GM12878 (cell line): ENCODE results near the gene TP63. TPM values are rescaled to one million over a fixed set of nuclear protein-coding genes. Genes with fewer than 3 reads are reported as not detected.

Experiments
- ATAC-seq: fragments of 200-7000 bp; cut with Tn5 transposase; 3 replicates; pipeline ENCODE4 v1.9.1; 2020; ENCODE audit warnings: mild to moderate bottlenecking, moderate library complexity
- BruUV-seq: library from RNA; stranded (reverse); fragments of 400-500 nt; replicated peaks from 2 replicates; lab custom pipeline; 2021; lab: Mats Ljungman, UMichigan
- CTCF ChIA-PET: fragments of 300-600 bp; sonication (Branson Sonifier 250); formaldehyde crosslinking; extraction: SDS; loops from one replicate; lab custom pipeline; 2021; ENCODE audit warnings: inconsistent platforms; lab: Yijun Ruan, JAX
- POLR2A ChIA-PET: fragments of 350-600 bp; formaldehyde crosslinking; extraction: SDS; loops from one replicate; lab custom pipeline; 2021; ENCODE audit warnings: inconsistent platforms; lab: Charles Lee
- RAD21 ChIA-PET: fragments of 300-600 bp; sonication (Branson Sonifier 250); formaldehyde crosslinking; loops from one replicate; lab custom pipeline; 2023; ENCODE audit warnings: antibody characterized with exemption; ENCODE audit not compliant: unreplicated experiment; lab: Charles Lee
- SMC1A ChIA-PET: fragments of 300-600 bp; sonication (Branson Sonifier 250); formaldehyde crosslinking; loops from one replicate; lab custom pipeline; 2023; ENCODE audit not compliant: unreplicated experiment, uncharacterized antibody; lab: Charles Lee
- DNase-seq: peaks from one replicate; pipeline ENCODE4 v3.0.0-alpha.2; 2011; ENCODE audit warnings: low read depth, low spot score
- FAIRE-seq: peaks from 3 replicates; lab custom pipeline; 2011; peaks lifted over from hg19 to GRCh38; lab: Jason Lieb, UNC
- H2AFZ ChIP-seq: 2 replicates; pipeline ENCODE4 v1.6.0; 2011; ENCODE audit warnings: low read depth, low read length, control low read depth; ENCODE audit not compliant: control insufficient read depth
- H3K27ac ChIP-seq: 2 replicates; pipeline ENCODE4 v1.5.1; 2011; ENCODE audit warnings: control low read depth; ENCODE audit not compliant: control insufficient read depth, insufficient read depth
- H3K27me3 ChIP-seq, 2 experiments: replicated peaks in 1 of 2; 2 replicates each; pipeline versions ENCODE4 v1.6.0 to v1.6.1; 2011; ENCODE audit warnings: low read length in 1 of 2; ENCODE audit not compliant: control insufficient read depth in 2 of 2, insufficient read depth in 2 of 2
- H3K36me3 ChIP-seq, 2 experiments: 2 replicates each; pipeline ENCODE4 v1.5.1; 2011; ENCODE audit warnings: low read length in 1 of 2; ENCODE audit not compliant: control insufficient read depth in 2 of 2, insufficient read depth in 2 of 2
- H3K4me1 ChIP-seq: 2 replicates; pipeline ENCODE4 v1.6.1; 2011; ENCODE audit warnings: mild to moderate bottlenecking, low read length, moderate library complexity, mixed read lengths; ENCODE audit not compliant: control insufficient read depth, insufficient read depth
- H3K4me2 ChIP-seq: 2 replicates; pipeline ENCODE4 v1.6.0; 2011; ENCODE audit warnings: control low read depth; ENCODE audit not compliant: control insufficient read depth, insufficient read depth
- H3K4me3 ChIP-seq: fragments of 200-600 bp; sonication (generic); 2 replicates; pipeline ENCODE4 v1.5.1; 2016
- H3K79me2 ChIP-seq: 2 replicates; pipeline ENCODE4 v1.6.0; 2011; ENCODE audit warnings: low read length; ENCODE audit not compliant: control insufficient read depth, insufficient read depth
- H3K9ac ChIP-seq: 2 replicates; pipeline ENCODE4 v1.8.0; 2011; ENCODE audit warnings: low read length, control low read depth, mixed read lengths; ENCODE audit not compliant: control insufficient read depth, insufficient read depth
- H3K9me3 ChIP-seq: replicated peaks from 3 replicates; pipeline ENCODE4 v1.5.1; 2011; ENCODE audit warnings: mild to moderate bottlenecking, low read length; ENCODE audit not compliant: control insufficient read depth, insufficient read depth
- H4K20me1 ChIP-seq: 2 replicates; pipeline ENCODE4 v1.6.0; 2011; ENCODE audit not compliant: control insufficient read depth, insufficient read depth
- CUX1 ChIP-seq: IDR thresholded peaks from 2 replicates; pipeline ENCODE4 v1.6.1; 2012; ENCODE audit warnings: improper control_type of control experiment, low read depth, low read length; ENCODE audit not compliant: insufficient replicate concordance
- JUNB ChIP-seq: IDR thresholded peaks from 2 replicates; pipeline ENCODE4 v1.6.1; 2016; ENCODE audit warnings: antibody characterized with exemption, mild to moderate bottlenecking
- MEF2A ChIP-seq: IDR thresholded peaks from 2 replicates; pipeline ENCODE4 v1.6.1; 2011; ENCODE audit warnings: low read depth, mild to moderate bottlenecking, low read length, moderate library complexity; ENCODE audit not compliant: insufficient read depth
- NR2C2 ChIP-seq: IDR thresholded peaks from 2 replicates; pipeline ENCODE4 v1.6.1; 2011; ENCODE audit warnings: borderline replicate concordance, low read depth; ENCODE audit not compliant: control insufficient read depth, insufficient read length
- PAX8 ChIP-seq: fragments of 450-650 bp; IDR thresholded peaks from 2 replicates; pipeline ENCODE4 v1.6.1; 2017; ENCODE audit warnings: mild to moderate bottlenecking, moderate library complexity
- SMAD5 ChIP-seq: IDR thresholded peaks from 2 replicates; pipeline ENCODE4 v1.6.1; 2016; ENCODE audit warnings: antibody characterized with exemption, low read depth
- SUZ12 ChIP-seq: fragments of 200-600 bp; sonication (generic); IDR thresholded peaks from one replicate; pipeline ENCODE4 v1.6.1; 2018; ENCODE audit warnings: antibody characterized with exemption, mild to moderate bottlenecking; ENCODE audit not compliant: unreplicated experiment
- TCF7 ChIP-seq: IDR thresholded peaks from 2 replicates; pipeline ENCODE4 v1.6.1; 2014; ENCODE audit warnings: antibody characterized with exemption, borderline replicate concordance
- ZZZ3 ChIP-seq: IDR thresholded peaks from 2 replicates; pipeline ENCODE4 v1.6.1; 2011; ENCODE audit warnings: low read depth; ENCODE audit not compliant: control insufficient read depth, insufficient read length
- WGBS: methylation state at CpG from one replicate; pipeline ENCODE4 v1.1.6; 2016; ENCODE audit warnings: low lambda C conversion rate; ENCODE audit not compliant: insufficient replicate concordance, insufficient coverage; ENCODE audit errors: missing lambda C conversion rate; 5-methylcytosine and 5-hydroxymethylcytosine counted together
- in situ Hi-C: fragments of 300-500 bp; cut with MboI; formaldehyde crosslinking; loops from 9 replicates; pipeline ENCODE4 v1.14.3; 2018; ENCODE audit warnings: mixed read lengths
- intact Hi-C: fragments of 100-400 bp; cut with micrococcal nuclease; formaldehyde crosslinking; loops from one replicate; pipeline ENCODE4 v1.14.2; 2022; ENCODE audit not compliant: unreplicated experiment
- polyA plus RNA-seq, 11 experiments: library from polyadenylated mRNA; depleted of rRNA in 4 of 11; unstranded in 6 of 11; stranded (reverse) in 5 of 11; fragments of >200 nt; fragmentation: Nextera tagmentation in 4 of 11; fragmentation: Illumina TruSeq in 1 of 11; extraction: Ambion mirVana in 4 of 11; extraction: Trizol in 1 of 11; gene quantifications; 1 replicate in 1 of 11; 2 replicates in 10 of 11; pipeline versions ENCODE4 v1.2.1 to v1.2.3, GENCODE V29; 2011 to 2016; ENCODE audit warnings: inconsistent platforms in 2 of 11, missing spikeins in 2 of 11, low read depth in 1 of 11
- total RNA-seq, 4 experiments: library from RNA; depleted of rRNA in 3 of 4; stranded (reverse); fragments of >200 nt in 3 of 4; fragmentation: Illumina TruSeq in 1 of 4; extraction: Trizol in 1 of 4; gene quantifications; 2 replicates each; pipeline versions ENCODE4 v1.2.1 to v1.2.3, GENCODE V29; 2013 to 2021
- TF ChIP-seq, protein P1 (sequence below): fragments of 450-650 bp; IDR thresholded peaks from 2 replicates; pipeline ENCODE4 v1.6.1; 2017; ENCODE audit warnings: mild to moderate bottlenecking

Gene TP63
- total and polyA plus RNA-seq, 10 of the 15 experiments (the other 5 are each of a cell fraction or from before 2014, with no cell fraction given) = 1.4 to 10.8 (median 6.2) TPM

DNA sequence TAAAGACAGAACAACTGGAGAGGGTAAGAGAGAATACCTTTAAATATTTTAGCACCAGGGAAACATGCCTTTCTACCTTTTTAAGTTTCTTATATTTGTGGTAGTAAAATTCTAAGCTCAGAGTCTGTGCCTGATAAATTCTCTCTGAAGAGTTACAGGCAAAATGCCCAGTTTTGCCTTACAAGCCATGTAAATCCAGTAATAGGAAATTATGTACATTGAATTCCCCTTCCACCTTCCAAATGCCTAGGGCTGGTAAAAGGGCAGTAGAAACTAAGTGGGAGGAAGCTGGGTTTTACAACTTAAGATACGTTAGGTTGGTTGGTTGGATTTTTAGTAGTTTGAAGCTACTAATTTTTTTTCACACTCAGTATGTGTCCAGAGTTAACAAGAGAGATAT lies 43.1 kb upstream of the TP63 start (continued):
- TF ChIP-seq ZZZ3 (no peak), SMAD5 (no peak), JUNB (no peak), SUZ12 (no peak), TCF7 (no peak), PAX8 (no peak), NR2C2 (no peak)

DNA sequence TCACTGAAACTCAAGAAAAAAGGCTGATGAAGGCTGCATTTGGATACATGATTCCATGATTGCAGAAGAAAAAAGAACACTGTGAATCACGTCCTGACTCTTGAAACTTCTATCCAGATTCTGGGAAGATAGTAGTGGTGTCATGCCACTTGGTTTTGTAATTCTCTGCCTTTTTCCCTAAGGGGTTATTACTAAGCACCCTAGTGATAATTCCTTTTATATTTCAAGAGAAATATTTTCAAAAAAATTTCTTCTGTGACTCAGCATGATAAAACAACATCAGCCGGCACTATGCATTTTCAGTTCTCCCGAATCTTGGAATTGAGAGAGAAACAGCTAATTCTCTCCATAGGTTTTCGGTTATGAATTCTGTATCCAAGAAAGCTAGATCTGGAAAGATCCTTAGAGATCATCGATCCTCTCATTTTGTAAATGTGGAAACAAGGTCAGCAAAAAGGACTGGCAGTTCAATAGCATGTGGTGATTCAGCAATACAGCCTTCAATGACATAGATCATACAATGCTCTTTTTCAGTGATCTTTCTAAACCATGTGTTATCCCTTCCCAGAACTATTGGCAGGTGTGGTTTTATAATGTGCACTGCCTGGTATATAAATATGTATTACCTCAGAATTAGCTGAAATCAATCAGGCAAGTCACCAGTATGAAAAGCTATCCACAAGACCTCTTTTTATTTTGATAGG lies 42.6 kb upstream of the TP63 start:
- H3K4me1 ChIP-seq = peaks cover 18% of the 10 kb centered on the region
- no peak overlapping the region for H3K4me3 ChIP-seq
- in situ Hi-C loops = no loop called here
- intact Hi-C loops = loop anchor here (5.0 kb wide), 2 partner anchors 44 to 84 kb away; partner anchors contain the start of gene TP63
- no peak overlapping the region for H2AFZ ChIP-seq
- H4K20me1 ChIP-seq = no peaks in the 10 kb centered on the region
- ChIA-PET SMC1A (interaction anchor here (0.6 to 7.5 kb wide), 18 partner anchors 10 to 316 kb away, joined by 3 to 58 read pairs (median 4); partner anchors contain the start of gene TP63), CTCF (interaction anchor here (0.6 to 2.3 kb wide), 6 partner anchors 13 to 359 kb away, joined by 3 to 10 read pairs (median 4); no protein-coding TSS in a partner anchor), POLR2A (interaction anchor here (0.6 to 0.9 kb wide), 2 partner anchors 34 to 513 kb away, joined by 3 to 8 read pairs; no protein-coding TSS in a partner anchor), RAD21 (interaction anchor here (0.7 to 2.4 kb wide), 6 partner anchors 21 to 359 kb away, joined by 3 to 7 read pairs (median 4); no protein-coding TSS in a partner anchor)
- H3K27me3 ChIP-seq = no peaks in the 10 kb centered on the region
- no peaks in the 10 kb centered on the region for H3K79me2 ChIP-seq
- H3K36me3 ChIP-seq = no peaks in the 10 kb centered on the region
- H3K4me2 ChIP-seq = no peak overlapping the region
- DNase-seq = no peak
- BruUV-seq = no TSS peak
- no peak overlapping the region for H3K27ac ChIP-seq
- ATAC-seq = no peak
- TF ChIP-seq CUX1 (no peak), MEF2A (no peak)
- TF ChIP-seq, protein P1, sequence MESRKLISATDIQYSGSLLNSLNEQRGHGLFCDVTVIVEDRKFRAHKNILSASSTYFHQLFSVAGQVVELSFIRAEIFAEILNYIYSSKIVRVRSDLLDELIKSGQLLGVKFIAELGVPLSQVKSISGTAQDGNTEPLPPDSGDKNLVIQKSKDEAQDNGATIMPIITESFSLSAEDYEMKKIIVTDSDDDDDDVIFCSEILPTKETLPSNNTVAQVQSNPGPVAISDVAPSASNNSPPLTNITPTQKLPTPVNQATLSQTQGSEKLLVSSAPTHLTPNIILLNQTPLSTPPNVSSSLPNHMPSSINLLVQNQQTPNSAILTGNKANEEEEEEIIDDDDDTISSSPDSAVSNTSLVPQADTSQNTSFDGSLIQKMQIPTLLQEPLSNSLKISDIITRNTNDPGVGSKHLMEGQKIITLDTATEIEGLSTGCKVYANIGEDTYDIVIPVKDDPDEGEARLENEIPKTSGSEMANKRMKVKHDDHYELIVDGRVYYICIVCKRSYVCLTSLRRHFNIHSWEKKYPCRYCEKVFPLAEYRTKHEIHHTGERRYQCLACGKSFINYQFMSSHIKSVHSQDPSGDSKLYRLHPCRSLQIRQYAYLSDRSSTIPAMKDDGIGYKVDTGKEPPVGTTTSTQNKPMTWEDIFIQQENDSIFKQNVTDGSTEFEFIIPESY = no peak
- WGBS = 96% methylated on average over 5 of the region's 5 CpGs
- H3K9me3 ChIP-seq = no peaks in the 10 kb centered on the region; the same call in 1 of the 3 replicates
- no peak overlapping the region for H3K9ac ChIP-seq
- FAIRE-seq = no peak
